GM12801 (cell line): ENCODE measurements around the gene CWC27.

Experiments used
- CTCF ChIP-seq: IDR thresholded peaks from one replicate; pipeline ENCODE4 v1.5.1; 2011; ENCODE audit warnings: control low read depth; ENCODE audit not compliant: insufficient read length; ENCODE audit errors: extremely low read depth

The CWC27 gene

GRCh38 chr5:64749385-64749784 is 19.3 kb upstream of the CWC27 start:
- no peak for TF ChIP-seq CTCF

GRCh38 chr5:64754066-64754465 is 14.7 kb upstream of the CWC27 start:
- TF ChIP-seq CTCF: no peak

- no peak for TF ChIP-seq CTCF
These were observed 9.8 kb upstream of the CWC27 start for GRCh38 chr5:64758901-64759300.

GRCh38 chr5:64759960-64760660 is 8.6 kb upstream of the CWC27 start:
- no peak for TF ChIP-seq CTCF

GRCh38 chr5:64763948-64764503 is 4.7 kb upstream of the CWC27 start:
- no peak for TF ChIP-seq CTCF

- TF ChIP-seq CTCF: no peak
These were observed 2.8 kb upstream of the CWC27 start for GRCh38 chr5:64765804-64766504.

GRCh38 chr5:64766941-64767340 is 1.8 kb upstream of the CWC27 start:
- TF ChIP-seq CTCF: no peak
